Activated CD8-positive, alpha-beta memory T cell treated with anti-CD3 and anti-CD28 coated beads, Interleukin-2, amount 10 ng/mL, durations not matched to agents 7 days and 5 days (primary cell): ENCODE results near the gene CNOT3. TPM values are rescaled to one million over a fixed set of nuclear protein-coding genes. Genes with fewer than 3 reads are reported as not detected.
"Not testable (repeated sequence)": the region's sequence is repeated elsewhere in the genome, so short reads cannot be mapped to it uniquely, and the experiment has no call there.

Experiments
- ATAC-seq: fragments of 150-1000 bp; cut with Tn5 transposase; one replicate; pipeline ENCODE4 v1.10.0; 2021; ENCODE audit warnings: moderate library complexity
- CTCF ChIA-PET: fragments of 350-600 bp; sonication (Branson Sonifier 250); formaldehyde crosslinking; loops from one replicate; lab custom pipeline; 2021; ENCODE audit warnings: antibody characterized with exemption; lab: Charles Lee
- DNase-seq: peaks from one replicate; pipeline ENCODE4 v3.0.0-alpha.2; 2020
- H3K27ac Mint-ChIP-seq: one replicate; pipeline ENCODE4 v1.8.0; 2021; ENCODE audit warnings: mild to moderate bottlenecking, mixed read lengths
- H3K27me3 Mint-ChIP-seq: one replicate; pipeline ENCODE4 v1.8.0; 2021; ENCODE audit warnings: mixed read lengths
- H3K36me3 Mint-ChIP-seq: one replicate; pipeline ENCODE4 v1.8.0; 2021; ENCODE audit warnings: mild to moderate bottlenecking, mixed read lengths
- H3K4me1 Mint-ChIP-seq: one replicate; pipeline ENCODE4 v1.8.0; 2021; ENCODE audit warnings: mixed read lengths
- H3K4me3 Mint-ChIP-seq: one replicate; pipeline ENCODE4 v1.8.0; 2021; ENCODE audit warnings: mild to moderate bottlenecking, moderate library complexity, mixed read lengths
- H3K9me3 Mint-ChIP-seq: one replicate; pipeline ENCODE4 v1.8.0; 2022; ENCODE audit warnings: low read depth, mixed read lengths
- total RNA-seq, 2 experiments: library from RNA; stranded (reverse); gene quantifications; one replicate each; pipeline ENCODE4 v1.2.3, GENCODE V29; 2021

The CNOT3 gene
- total RNA-seq, 2 experiments from 2014 or later: 67.5 to 83.1 TPM

GRCh38 chr19:54159352-54160181 is 22.0 kb downstream of the CNOT3 start, which contains the start of gene LENG1:
Gene LENG1 (minus strand): TSS chr19:54159721. CDS start chr19:54159695, 26 bp downstream.
- ATAC-seq (peak; percentile 89), DNase-seq (peak; percentile 100)
- Mint-ChIP-seq H3K9me3 (no peaks in the 10 kb centered on the region), H3K27me3 (peaks cover 4% of the 10 kb centered on the region), H3K36me3 (peaks cover 15% of the 10 kb centered on the region), H3K4me1 (peaks cover 64% of the 10 kb centered on the region), H3K4me3 (peak within 1 kb of the TSS; percentile 95), H3K27ac (peak within 1 kb of the TSS; percentile 98)
- CTCF ChIA-PET: interaction anchor here (0.5 to 3.1 kb wide), 14 partner anchors 8 to 326 kb away, joined by 3 to 17 read pairs (median 3); partner anchors contain the start of genes CNOT3, LENG9, MBOAT7 and PRPF31

GRCh38 chr19:54160182-54160811 is 22.7 kb downstream of the CNOT3 start:
- DNase-seq: peak; percentile 50
- CTCF ChIA-PET: interaction anchor here (0.5 to 3.1 kb wide), 10 partner anchors 10 to 303 kb away, joined by 3 to 17 read pairs (median 3); partner anchors contain the start of genes CNOT3, LENG9, MBOAT7 and PRPF31

GRCh38 chr19:54160854-54161253 is 23.3 kb downstream of the CNOT3 start:
- Mint-ChIP-seq H3K4me3 (peak overlapping the region; percentile 95), H3K27me3 (peaks cover 8% of the 10 kb centered on the region), H3K9me3 (no peaks in the 10 kb centered on the region), H3K36me3 (peaks cover 8% of the 10 kb centered on the region), H3K4me1 (peaks cover 60% of the 10 kb centered on the region), H3K27ac (peak overlapping the region; percentile 98)
- CTCF ChIA-PET: interaction anchor here (0.6 to 3.1 kb wide), 3 partner anchors 23 to 105 kb away, joined by 3 to 17 read pairs (median 13); partner anchors contain the start of genes CNOT3 and MBOAT7
- DNase-seq (no peak), ATAC-seq (no peak)

More at GRCh38 chr19:54160182-54160811, 22.7 kb downstream of the CNOT3 start:
- Mint-ChIP-seq H3K9me3 (no peaks in the 10 kb centered on the region), H3K27ac (peak overlapping the region; percentile 98), H3K4me1 (peaks cover 60% of the 10 kb centered on the region), H3K4me3 (peak overlapping the region; percentile 95), H3K27me3 (peaks cover 5% of the 10 kb centered on the region), H3K36me3 (peaks cover 10% of the 10 kb centered on the region)
- ATAC-seq: peak; percentile 0

- Mint-ChIP-seq H3K36me3 (peaks cover 2% of the 10 kb centered on the region), H3K4me1 (peaks cover 57% of the 10 kb centered on the region), H3K27ac (peak overlapping the region; percentile 64), H3K4me3 (peak overlapping the region; percentile 82), H3K9me3 (no peaks in the 10 kb centered on the region), H3K27me3 (peaks cover 8% of the 10 kb centered on the region)
- DNase-seq (peak; percentile 87), ATAC-seq (peak; percentile 10)
- CTCF ChIA-PET: no interaction called here
Measured at GRCh38 chr19:54162241-54162805, 24.8 kb downstream of the CNOT3 start.

- Mint-ChIP-seq H3K9me3 (no peaks in the 10 kb centered on the region), H3K27ac (peak overlapping the region; percentile 14), H3K27me3 (peaks cover 8% of the 10 kb centered on the region), H3K4me3 (peak overlapping the region; percentile 82), H3K36me3 (peaks cover 2% of the 10 kb centered on the region), H3K4me1 (peaks cover 54% of the 10 kb centered on the region)
- DNase-seq: no peak
- CTCF ChIA-PET: no interaction called here
- ATAC-seq: no peak
Measured at GRCh38 chr19:54162884-54163283, 25.3 kb downstream of the CNOT3 start.

GRCh38 chr19:54164369-54165068 is 27.0 kb downstream of the CNOT3 start:
- peaks cover 42% of the 10 kb centered on the region for H3K4me1 Mint-ChIP-seq
- DNase-seq (peak; percentile 85), ATAC-seq (no peak)
- no peaks in the 10 kb centered on the region for H3K9me3 Mint-ChIP-seq
- no peak overlapping the region for H3K27ac Mint-ChIP-seq
- H3K36me3 Mint-ChIP-seq: no peaks in the 10 kb centered on the region
- peaks cover 8% of the 10 kb centered on the region for H3K27me3 Mint-ChIP-seq
- peak overlapping the region; percentile 58 for H3K4me3 Mint-ChIP-seq
- CTCF ChIA-PET: interaction anchor here (0.5 to 1.2 kb wide), 3 partner anchors 25 to 68 kb away, joined by 3 to 5 read pairs (median 3); partner anchors contain the start of gene MBOAT7

- Mint-ChIP-seq H3K27ac (no peak overlapping the region), H3K9me3 (no peaks in the 10 kb centered on the region), H3K27me3 (peaks cover 8% of the 10 kb centered on the region), H3K36me3 (no peaks in the 10 kb centered on the region), H3K4me3 (no peak overlapping the region), H3K4me1 (peaks cover 37% of the 10 kb centered on the region)
- DNase-seq: no peak
- CTCF ChIA-PET: no interaction called here
- no peak for ATAC-seq
Measured at GRCh38 chr19:54165222-54165621, 27.7 kb downstream of the CNOT3 start.

GRCh38 chr19:54168174-54168917 is 30.8 kb downstream of the CNOT3 start:
- peak; percentile 91 for ATAC-seq
- Mint-ChIP-seq H3K4me1 (peaks cover 13% of the 10 kb centered on the region), H3K36me3 (no peaks in the 10 kb centered on the region), H3K27ac (no peak overlapping the region), H3K4me3 (no peak overlapping the region), H3K27me3 (peaks cover 8% of the 10 kb centered on the region), H3K9me3 (no peaks in the 10 kb centered on the region)
- CTCF ChIA-PET: interaction anchor here (0.8 to 3.1 kb wide), 11 partner anchors 9 to 98 kb away, joined by 3 to 15 read pairs (median 7); partner anchors contain the start of genes LENG1 and MBOAT7
- DNase-seq: peak; percentile 92

GRCh38 chr19:54169149-54169740 is 31.7 kb downstream of the CNOT3 start:
- ATAC-seq: no peak
- H3K9me3 Mint-ChIP-seq: no peaks in the 10 kb centered on the region
- DNase-seq: no peak
- peaks cover 7% of the 10 kb centered on the region for H3K27me3 Mint-ChIP-seq
- H3K4me3 Mint-ChIP-seq: no peak overlapping the region
- no peaks in the 10 kb centered on the region for H3K36me3 Mint-ChIP-seq
- no peak overlapping the region for H3K27ac Mint-ChIP-seq
- CTCF ChIA-PET: interaction anchor here (0.6 to 3.0 kb wide), 10 partner anchors 11 to 97 kb away, joined by 3 to 11 read pairs (median 3); partner anchors contain the start of gene MBOAT7
- H3K4me1 Mint-ChIP-seq: peaks cover 8% of the 10 kb centered on the region

- DNase-seq, ATAC-seq, H3K9me3 Mint-ChIP-seq, H3K27me3 Mint-ChIP-seq, H3K4me1 Mint-ChIP-seq, H3K27ac Mint-ChIP-seq, H3K4me3 Mint-ChIP-seq, H3K36me3 Mint-ChIP-seq: not testable (repeated sequence)
- CTCF ChIA-PET: interaction anchor here (1.2 kb wide), 1 partner anchor 18 kb away, joined by 3 read pairs; the partner anchor contains the start of gene MBOAT7
Measured at GRCh38 chr19:54171736-54172431, 34.3 kb downstream of the CNOT3 start.
